ENCODE results near the gene ACO2. TPM values are rescaled to one million over a fixed set of nuclear protein-coding genes. Genes with fewer than 3 reads are reported as not detected.

Gene ACO2
- total and polyA plus RNA-seq, 2 of the 13 experiments (the other 11 are each of a cell fraction or from before 2014, with no cell fraction given): 19.2 to 45.6 TPM

- Histone ChIP-seq H3K27ac (ENCODE audit: extremely low read length, insufficient read depth, low read length) (no peak overlapping the region), H3K4me1 (ENCODE audit: insufficient read depth, low read length) (peaks cover 11% of the 10 kb centered on the region), H4K20me1 (ENCODE audit: insufficient read depth, low read length) (0 out of 2 replicates have a peak, but pooled peaks cover 7% of the 10 kb centered on the region), H3K9ac (ENCODE audit: insufficient read depth, low read depth, low read length) (no peak overlapping the region), H3K27me3 (ENCODE audit: control insufficient read depth in 1 of 2, insufficient read depth in 2 of 2, low read length in 2 of 2) (no peaks in the 10 kb centered on the region), H3K36me3 (replicated peaks in 1 of 2; ENCODE audit: control insufficient read depth in 1 of 2, insufficient read depth in 2 of 2, low read length in 2 of 2) (peaks cover 4 to 11% of the 10 kb centered on the region in 2 experiments; a peak in 4 of 5 replicates), H3K4me2 (ENCODE audit: low read depth, low read length) (no peak overlapping the region), H3K4me3 (replicated peaks in 1 of 3; ENCODE audit: insufficient read depth in 1 of 3, low read depth in 2 of 3, low read length in 3 of 3) (no peak overlapping the region), H3K79me2 (ENCODE audit: insufficient read depth, low read length) (peaks cover 83% of the 10 kb centered on the region), H2AFZ (ENCODE audit: low read length) (no peak overlapping the region), H3K9me3 (ENCODE audit: low read length) (no peaks in the 10 kb centered on the region)
- no TSS peak for BruUV-seq (replicated peaks)
- no peak for ATAC-seq
- intact Hi-C loops (cut with micrococcal nuclease; ENCODE audit: unreplicated experiment) (no loop called here), in situ Hi-C loops (cut with HindIII; ENCODE audit: extremely low pct_ligation_motif_present, low pct_unique_long_range_greater_than_20kb) (no loop called here)
- 92% methylated on average over 6 of the region's 7 CpGs for WGBS (ENCODE audit: low lambda C conversion rate)
- ChIA-PET POLR2A (no interaction called here), CTCF (ENCODE audit: low intra/inter-chr PET ratio, low total read pairs) (no interaction called here)
- no peak for FAIRE-seq
- DNase-seq (ENCODE audit: low spot score): no peak
- TF ChIP-seq CERS6 (CRISPR knock-in tag; IDR thresholded peaks at IDR 0.05) (no peak), ZNF878 (CRISPR knock-in tag; IDR thresholded peaks at IDR 0.05) (no peak), SRSF1 (optimal IDR thresholded peaks at IDR 0.05; ENCODE audit: low read depth, low read length) (no peak), ZFP62 (CRISPR knock-in tag; IDR thresholded peaks at IDR 0.05) (no peak), PAF1 (CRISPR knock-in tag; IDR thresholded peaks at IDR 0.05) (no peak), ZNF18 (CRISPR knock-in tag; IDR thresholded peaks at IDR 0.05; ENCODE audit: insufficient replicate concordance) (no peak)
Observed at GRCh38 chr22:41480397-41480735, 11.4 kb downstream of the ACO2 start.

All from HepG2 (cell line).